NCI-H187 (cell line): ENCODE results near the gene ANAPC2.

Source experiments
- DNase-seq, 2 experiments: peaks; one replicate each; lab custom pipeline; 2025; lab: John Stamatoyannopoulos, UW

ANAPC2 gene

GRCh38 chr9:137162505-137163364, 25.6 kb downstream of the ANAPC2 start:
- DNase-seq: no peak

- DNase-seq: no peak
These were observed 26.5 kb downstream of the ANAPC2 start for GRCh38 chr9:137161558-137162486.

DNA sequence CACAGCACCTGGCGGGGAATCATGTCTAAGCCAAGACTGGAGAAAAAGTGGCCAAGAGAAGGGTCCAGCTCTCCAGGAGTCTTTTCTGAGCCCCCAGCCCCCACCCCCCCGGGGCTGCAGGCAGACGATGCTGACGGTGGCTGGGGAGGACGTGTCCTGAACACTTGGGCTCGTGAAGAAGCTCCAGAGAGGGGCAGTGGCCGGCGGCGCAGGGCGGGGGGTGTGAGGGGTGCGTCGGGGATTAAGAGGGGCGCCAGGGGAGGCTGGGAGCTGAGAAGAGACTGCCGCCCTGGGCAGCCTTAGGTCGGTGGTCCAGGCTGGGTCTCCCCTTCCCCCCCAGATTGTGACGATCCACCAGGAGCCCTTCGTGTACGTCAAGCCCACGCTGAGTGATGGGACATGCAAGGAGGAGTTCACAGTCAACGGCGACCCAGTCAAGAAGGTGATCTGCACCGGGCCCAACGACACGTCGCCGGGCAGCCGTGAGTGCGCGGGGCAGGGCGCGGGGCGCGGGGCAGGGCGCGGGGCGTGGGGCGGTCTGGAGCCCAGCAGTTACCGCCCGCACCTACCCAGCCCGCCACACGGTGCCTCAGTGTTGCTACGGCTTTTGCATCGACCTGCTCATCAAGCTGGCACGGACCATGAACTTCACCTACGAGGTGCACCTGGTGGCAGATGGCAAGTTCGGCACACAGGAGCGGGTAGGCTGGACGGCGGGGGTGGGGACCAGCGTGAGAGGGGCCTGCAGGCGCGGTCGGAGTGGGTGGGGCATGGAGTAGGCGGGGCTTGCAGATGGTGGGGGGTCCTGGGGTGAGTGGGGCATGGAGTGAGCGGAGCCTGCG, 27.4 kb downstream of the ANAPC2 start:
- DNase-seq: no peak

DNA sequence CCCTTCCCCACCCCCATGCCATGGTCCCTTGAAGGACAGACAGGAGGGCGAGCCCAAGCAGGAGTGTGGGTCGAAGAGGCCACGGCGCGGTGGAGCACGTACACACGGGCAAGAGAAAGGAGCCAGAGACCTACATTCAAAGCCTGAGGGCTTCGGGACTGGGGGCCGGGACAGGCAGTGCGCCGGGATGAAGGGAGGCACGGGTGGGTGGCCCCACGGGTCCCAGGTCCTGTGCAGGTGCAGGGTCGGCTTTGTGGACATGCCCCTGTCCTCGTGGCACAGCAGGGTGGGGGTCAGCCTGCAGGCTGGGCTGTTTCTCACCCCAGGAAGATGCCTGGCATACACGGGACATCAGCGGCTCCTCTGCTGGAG, 28.3 kb downstream of the ANAPC2 start:
- DNase-seq: no peak

DNA sequence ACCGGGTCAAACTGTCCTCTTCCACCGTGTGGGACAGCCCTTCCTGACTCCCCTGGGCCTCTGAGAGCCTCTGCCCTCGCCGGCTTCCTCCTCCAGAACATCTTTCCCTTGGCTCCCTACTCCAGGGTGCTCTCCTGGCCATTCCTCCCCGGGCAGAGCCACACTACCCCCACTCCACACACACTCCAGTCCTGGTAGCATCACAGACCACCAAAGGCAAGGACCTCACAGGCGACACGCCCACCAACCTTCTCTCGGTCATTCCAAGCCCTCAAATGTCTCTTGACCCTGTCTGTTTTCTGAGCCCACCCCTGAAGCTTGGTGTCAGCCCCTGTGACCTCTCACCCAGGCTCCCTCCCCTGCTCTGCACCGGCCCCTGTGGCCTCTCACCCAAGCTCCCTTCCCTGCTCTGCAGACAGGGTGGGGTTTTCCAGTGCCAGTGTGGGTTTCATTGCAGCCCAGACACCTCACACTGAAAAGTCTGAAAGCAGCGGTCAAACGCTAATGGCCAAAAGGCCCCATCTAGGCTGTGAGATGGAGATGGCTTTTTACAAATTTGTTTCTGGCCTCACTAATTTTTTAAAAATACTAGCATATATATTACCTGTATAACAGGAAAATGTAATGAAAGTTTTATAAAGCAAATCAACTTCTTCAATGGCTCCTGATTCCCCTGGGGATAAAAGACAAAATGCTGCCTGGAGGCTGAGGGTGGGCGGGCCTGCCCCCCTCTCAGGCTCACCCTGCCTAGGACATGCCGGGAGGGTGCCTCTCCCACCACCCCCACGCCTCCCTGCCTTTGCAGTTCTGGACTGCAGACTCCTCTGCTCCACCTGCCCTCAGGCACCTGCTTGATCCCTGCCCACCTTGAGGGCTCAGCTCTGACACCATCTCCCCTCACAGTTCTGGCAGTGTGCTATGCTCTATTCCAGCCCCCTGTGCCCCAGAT, 29.0 kb downstream of the ANAPC2 start:
- DNase-seq: no peak

DNA sequence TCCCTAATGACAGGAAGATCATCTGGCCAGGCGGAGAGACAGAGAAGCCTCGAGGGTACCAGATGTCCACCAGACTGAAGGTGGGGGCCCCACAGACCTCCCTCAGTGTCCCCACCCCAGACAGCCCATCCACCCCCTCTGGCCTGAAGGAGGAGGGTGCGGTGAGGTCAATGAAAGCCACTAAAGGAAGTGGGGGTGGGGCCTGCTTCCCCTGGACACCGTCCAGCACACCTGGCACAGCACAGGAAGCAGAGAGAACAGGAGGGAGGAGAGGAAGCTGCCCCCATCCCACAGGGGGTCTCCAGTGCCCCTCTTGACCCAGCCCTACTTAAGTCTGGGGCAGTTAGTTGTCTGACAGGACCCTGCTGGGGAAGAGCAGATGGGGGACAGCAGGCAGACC, 29.7 kb downstream of the ANAPC2 start:
- no peak for DNase-seq

DNA sequence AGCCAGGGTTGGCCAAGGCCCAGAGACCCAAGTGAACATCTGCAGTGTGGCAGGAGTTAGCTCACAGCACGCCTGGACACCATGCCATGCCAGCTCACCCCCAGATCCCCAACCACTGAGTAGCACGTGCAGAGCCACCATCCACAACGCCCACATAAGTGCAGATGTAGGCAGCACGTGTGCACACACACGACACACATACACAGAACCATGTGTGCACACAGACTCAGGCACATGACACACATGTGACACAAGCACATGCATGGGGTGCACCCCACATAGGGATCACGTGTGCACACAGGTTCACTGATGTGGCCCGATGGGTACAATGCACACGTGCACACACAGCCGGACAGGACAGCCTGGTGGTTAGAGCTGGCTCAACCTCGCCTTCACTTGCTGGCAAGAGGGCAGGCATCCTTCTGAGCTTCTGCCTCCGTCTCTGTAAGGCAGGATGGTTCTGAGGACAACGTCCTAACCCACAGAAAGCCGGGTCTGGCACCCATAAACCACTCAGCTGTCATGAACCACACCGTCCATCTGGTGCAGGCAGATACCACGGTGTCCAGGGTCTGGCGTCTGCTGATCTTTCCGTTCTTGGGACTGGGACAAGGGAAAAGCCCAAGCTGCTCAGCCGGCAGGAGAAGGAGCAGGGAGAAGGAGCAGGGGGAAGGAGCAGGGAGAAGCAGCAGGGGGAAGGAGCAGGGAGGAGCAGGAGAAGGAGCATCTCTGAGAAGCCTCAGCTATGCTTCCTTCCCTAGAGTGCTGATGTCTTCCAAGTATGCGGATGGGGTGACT, 30.5 kb downstream of the ANAPC2 start:
- DNase-seq: no peak

DNA sequence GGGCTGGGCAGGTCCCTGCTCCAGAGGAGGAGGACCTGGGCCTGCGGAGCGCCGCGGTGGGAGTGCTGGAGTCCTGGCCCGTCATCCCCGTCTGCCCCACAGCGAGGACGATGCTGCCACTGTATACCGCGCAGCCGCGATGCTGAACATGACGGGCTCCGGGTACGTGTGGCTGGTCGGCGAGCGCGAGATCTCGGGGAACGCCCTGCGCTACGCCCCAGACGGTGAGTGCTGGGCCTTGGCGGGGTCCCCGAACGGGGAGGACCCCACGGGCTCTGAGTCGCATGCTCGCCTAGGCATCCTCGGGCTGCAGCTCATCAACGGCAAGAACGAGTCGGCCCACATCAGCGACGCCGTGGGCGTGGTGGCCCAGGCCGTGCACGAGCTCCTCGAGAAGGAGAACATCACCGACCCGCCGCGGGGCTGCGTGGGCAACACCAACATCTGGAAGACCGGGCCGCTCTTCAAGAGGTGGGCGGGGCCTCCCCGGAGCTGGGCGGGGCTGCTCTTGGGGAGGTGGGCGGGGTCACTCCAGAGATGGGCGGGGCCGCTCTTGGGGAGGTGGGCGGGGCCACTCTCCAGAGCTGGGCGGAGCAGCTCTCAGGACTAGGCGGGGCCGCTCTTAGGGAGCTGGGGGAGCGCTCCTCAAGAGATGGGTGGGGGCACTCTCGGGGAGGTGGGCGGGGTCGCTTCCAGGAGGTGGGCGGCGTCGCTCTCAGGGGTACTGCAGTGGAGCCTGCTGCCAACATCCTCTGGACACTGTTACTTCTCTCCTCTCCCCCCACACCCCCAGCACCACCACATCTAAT, 31.6 kb downstream of the ANAPC2 start:
- peak in 1 of 2 experiments; percentile 11 for DNase-seq

GRCh38 chr9:137152844-137153405, 35.4 kb downstream of the ANAPC2 start:
- DNase-seq: no peak

- no peak for DNase-seq
These were observed 37.5 kb downstream of the ANAPC2 start for GRCh38 chr9:137150617-137151457.

DNA sequence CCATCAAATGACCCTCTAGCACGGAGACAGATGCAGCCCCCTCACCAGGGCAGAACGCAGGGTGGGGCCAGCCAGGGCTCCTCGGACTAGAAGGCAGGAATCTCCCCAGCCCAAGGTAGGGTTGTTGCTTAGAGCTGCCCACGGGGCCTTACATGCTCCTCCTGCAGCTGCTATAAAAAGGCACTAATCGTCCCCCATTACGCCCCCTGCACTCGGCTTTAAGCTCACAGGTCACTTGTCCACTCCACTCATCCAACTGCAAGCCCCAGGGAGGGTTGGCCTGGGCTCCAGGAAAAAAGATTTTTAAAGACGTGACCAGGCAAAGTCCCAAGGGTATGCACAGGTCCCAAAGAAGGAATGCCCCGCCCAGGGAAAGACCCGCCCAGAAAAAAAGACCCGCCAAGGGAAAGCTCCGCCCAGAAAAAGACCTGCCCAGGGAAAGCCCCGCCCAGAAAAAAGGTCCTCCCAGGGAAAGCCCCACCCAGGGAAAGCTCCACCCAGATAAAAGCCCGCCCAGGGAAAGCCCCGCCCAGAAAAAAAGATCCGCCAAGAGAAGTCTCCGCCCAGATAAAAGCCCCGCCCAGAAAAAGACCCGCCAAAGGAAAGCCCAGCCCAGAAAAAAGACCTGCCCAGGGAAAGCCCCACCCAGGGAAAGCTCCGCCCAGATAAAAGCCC, 38.3 kb downstream of the ANAPC2 start:
- no peak for DNase-seq

GRCh38 chr9:137149363-137149762, 39.0 kb downstream of the ANAPC2 start:
- no peak for DNase-seq

- DNase-seq: no peak
These were observed 39.7 kb downstream of the ANAPC2 start for GRCh38 chr9:137148661-137149060.

DNA sequence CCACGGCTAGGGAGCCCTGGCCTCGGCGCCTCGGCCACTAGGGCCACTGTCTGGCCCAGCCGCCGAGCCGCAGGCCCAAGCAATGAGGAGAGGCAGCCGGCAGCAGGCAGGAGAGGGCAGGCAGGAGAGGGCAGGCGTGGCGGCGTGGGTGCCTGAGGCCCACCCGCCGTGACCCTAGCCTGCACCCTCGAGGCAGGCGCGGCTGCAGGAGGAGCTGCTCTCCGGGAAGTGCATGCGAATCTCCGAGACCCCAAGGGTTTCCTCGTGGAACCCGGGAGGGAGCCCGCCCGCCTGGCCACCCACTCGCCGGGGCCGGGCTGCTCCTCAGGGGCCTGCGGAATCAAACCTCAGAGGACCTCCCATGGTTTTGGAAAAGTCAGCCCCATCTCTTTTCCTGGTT, 40.1 kb downstream of the ANAPC2 start:
- no peak for DNase-seq

GRCh38 chr9:137147793-137148160, 40.6 kb downstream of the ANAPC2 start:
- no peak for DNase-seq

DNA sequence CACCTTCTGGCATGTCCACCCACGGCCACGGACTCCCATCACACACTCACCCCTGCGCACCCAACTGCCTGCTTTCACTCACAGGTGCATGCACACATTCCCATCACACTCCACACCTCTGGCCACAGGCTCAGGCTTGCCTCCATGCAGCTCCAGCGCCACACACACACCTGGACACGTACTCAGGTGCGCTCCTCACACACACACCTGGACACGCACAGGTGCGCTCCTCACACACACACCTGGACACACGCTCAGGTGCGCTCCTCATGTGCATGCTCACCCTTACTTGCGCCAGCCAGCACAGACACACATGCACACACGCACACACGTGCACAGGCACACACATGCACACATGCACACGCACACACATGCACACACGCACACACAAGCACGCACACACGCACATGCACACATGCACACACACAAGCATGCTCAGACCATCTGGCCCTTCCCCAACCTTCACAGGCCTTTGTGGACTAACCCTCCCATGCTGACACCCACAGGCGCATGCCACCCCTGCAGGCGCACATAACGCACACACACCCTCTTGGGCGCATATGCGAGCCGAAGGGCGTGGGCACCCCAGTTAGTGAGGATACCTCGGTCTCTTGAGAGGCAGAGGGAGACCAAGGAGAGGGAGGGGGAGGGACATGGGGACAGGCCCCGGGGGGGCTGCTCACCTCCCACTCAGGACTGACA, 41.1 kb downstream of the ANAPC2 start:
- DNase-seq: no peak

GRCh38 chr9:137146527-137146918, 41.8 kb downstream of the ANAPC2 start:
- DNase-seq: no peak
